ENCODE measurements around the gene FDX2.

DNA sequence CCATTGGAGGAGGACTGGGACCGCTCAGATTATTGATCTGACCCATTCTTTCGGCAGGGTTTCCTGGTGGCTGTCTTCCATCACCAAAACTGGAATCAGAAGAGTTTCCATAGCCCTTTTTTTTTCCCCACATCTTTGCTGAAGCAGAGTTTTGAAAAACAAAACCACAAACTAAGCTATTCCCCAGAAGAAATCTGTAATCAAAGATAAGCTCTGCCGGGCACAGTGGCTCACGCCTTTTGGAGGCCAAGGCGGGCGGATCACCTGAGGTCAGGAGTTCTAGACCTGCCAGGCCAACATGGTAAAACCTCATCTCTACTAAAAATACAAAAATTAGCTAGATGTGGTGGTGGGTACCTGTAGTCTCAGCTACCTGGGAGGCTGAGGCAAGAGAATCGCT is 49.1 kb downstream of the FDX2 start:
- TF ChIP-seq, protein P1, sequence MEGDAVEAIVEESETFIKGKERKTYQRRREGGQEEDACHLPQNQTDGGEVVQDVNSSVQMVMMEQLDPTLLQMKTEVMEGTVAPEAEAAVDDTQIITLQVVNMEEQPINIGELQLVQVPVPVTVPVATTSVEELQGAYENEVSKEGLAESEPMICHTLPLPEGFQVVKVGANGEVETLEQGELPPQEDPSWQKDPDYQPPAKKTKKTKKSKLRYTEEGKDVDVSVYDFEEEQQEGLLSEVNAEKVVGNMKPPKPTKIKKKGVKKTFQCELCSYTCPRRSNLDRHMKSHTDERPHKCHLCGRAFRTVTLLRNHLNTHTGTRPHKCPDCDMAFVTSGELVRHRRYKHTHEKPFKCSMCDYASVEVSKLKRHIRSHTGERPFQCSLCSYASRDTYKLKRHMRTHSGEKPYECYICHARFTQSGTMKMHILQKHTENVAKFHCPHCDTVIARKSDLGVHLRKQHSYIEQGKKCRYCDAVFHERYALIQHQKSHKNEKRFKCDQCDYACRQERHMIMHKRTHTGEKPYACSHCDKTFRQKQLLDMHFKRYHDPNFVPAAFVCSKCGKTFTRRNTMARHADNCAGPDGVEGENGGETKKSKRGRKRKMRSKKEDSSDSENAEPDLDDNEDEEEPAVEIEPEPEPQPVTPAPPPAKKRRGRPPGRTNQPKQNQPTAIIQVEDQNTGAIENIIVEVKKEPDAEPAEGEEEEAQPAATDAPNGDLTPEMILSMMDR (IDR thresholded peaks at IDR 0.05; ENCODE audit: poor library complexity), result no peak
- no peak for TF ChIP-seq EZH2 (IDR thresholded peaks at IDR 0.05; ENCODE audit: borderline replicate concordance)
